SK-N-SH (cell line): ENCODE measurements around the gene SNTG2.

Experiments
- CTCF ChIP-seq: fragments of 200-600 bp; sonication (generic); IDR thresholded peaks from 2 replicates; pipeline ENCODE4 v1.6.1; 2017; ENCODE audit warnings: antibody characterized with exemption, mild to moderate bottlenecking, moderate library complexity
- ELF1 ChIP-seq: IDR thresholded peaks from 2 replicates; pipeline ENCODE4 v1.4.0; 2012
- EP300 ChIP-seq, 2 experiments: IDR thresholded peaks; 2 replicates each; pipeline versions ENCODE4 v1.4.0 to v1.6.1; 2012; ENCODE audit warnings: borderline replicate concordance in 1 of 2, low read depth in 1 of 2, low read length in 1 of 2
- EZH2phosphoT487 ChIP-seq: fragments of 200-600 bp; sonication (generic); IDR thresholded peaks from 2 replicates; pipeline ENCODE4 v1.6.1; 2017; ENCODE audit warnings: low read depth, mixed run types, mild to moderate bottlenecking, antibody characterized with exemption, moderate library complexity, borderline replicate concordance
- GATA2 ChIP-seq: sonication (generic); formaldehyde crosslinking; IDR thresholded peaks from 2 replicates; pipeline ENCODE4 v1.5.0; 2020; ENCODE audit warnings: mild to moderate bottlenecking, missing genetic modification reagents
- MAX ChIP-seq: IDR thresholded peaks from 2 replicates; pipeline ENCODE4 v1.4.0; 2012; ENCODE audit warnings: low read depth
- MXI1 ChIP-seq: IDR thresholded peaks from 2 replicates; pipeline ENCODE4 v1.6.1; 2012; ENCODE audit warnings: mild to moderate bottlenecking, low read depth, low read length, improper control_type of control experiment
- SIN3A ChIP-seq: IDR thresholded peaks from 2 replicates; pipeline ENCODE4 v1.6.1; 2012; ENCODE audit warnings: low read depth, mild to moderate bottlenecking, low read length, moderate library complexity, borderline replicate concordance
- SMC3 ChIP-seq: IDR thresholded peaks from 2 replicates; pipeline ENCODE4 v1.6.1; 2012; ENCODE audit warnings: low read depth, low read length, improper control_type of control experiment
- TAF1 ChIP-seq: IDR thresholded peaks from 2 replicates; pipeline ENCODE4 v1.6.1; 2012; ENCODE audit warnings: low read depth, mild to moderate bottlenecking, low read length, moderate library complexity, borderline replicate concordance
- TCF12 ChIP-seq: IDR thresholded peaks from 2 replicates; pipeline ENCODE4 v1.4.0; 2012

GRCh38 chr2:1055014-1055595, 104.5 kb downstream of the SNTG2 start:
- TF ChIP-seq CTCF (no peak), TCF12 (no peak), EP300 (IDR thresholded peaks at IDR 0.05; ENCODE audit: borderline replicate concordance in 1 of 2, low read depth in 1 of 2, low read length in 1 of 2) (no peak), MXI1 (no peak), TAF1 (no peak), EZH2phosphoT487 (no peak), SMC3 (no peak), SIN3A (no peak), MAX (no peak), ELF1 (no peak), GATA2 (CRISPR knock-in tag) (no peak)
